Activated T-helper 1 cell treated with Interleukin-2 at 50 U/mL for 16 hours (primary cell): ENCODE measurements around the gene SSTR3.
"Not testable (repeated sequence)": the region's sequence is repeated elsewhere in the genome, so short reads cannot be mapped to it uniquely, and the experiment has no call there.

Source experiments
- DNase-seq: peaks from one replicate; pipeline ENCODE4 v3.0.0-alpha.2; 2020; ENCODE audit warnings: low read depth

SSTR3 gene

GRCh38 chr22:37210041-37210803, 2.1 kb downstream of the SSTR3 start:
- no peak for DNase-seq

- no peak for DNase-seq
These were observed 3.0 kb downstream of the SSTR3 start for GRCh38 chr22:37209140-37209845.

- no peak for DNase-seq
These were observed 3.7 kb downstream of the SSTR3 start for GRCh38 chr22:37208401-37209139.

GRCh38 chr22:37207981-37208380, 4.3 kb downstream of the SSTR3 start:
- no peak for DNase-seq

GRCh38 chr22:37206841-37207821, 5.1 kb downstream of the SSTR3 start:
- no peak for DNase-seq

- no peak for DNase-seq
These were observed 6.0 kb downstream of the SSTR3 start for GRCh38 chr22:37206118-37206840.

GRCh38 chr22:37205046-37205445, 7.2 kb downstream of the SSTR3 start:
- DNase-seq: no peak

GRCh38 chr22:37204045-37204655, 8.1 kb downstream of the SSTR3 start:
- no peak for DNase-seq

GRCh38 chr22:37203354-37204044, 8.8 kb downstream of the SSTR3 start:
- DNase-seq: no peak

- no peak for DNase-seq
These were observed 9.6 kb downstream of the SSTR3 start for GRCh38 chr22:37202716-37203115.

GRCh38 chr22:37202001-37202555, 10.2 kb downstream of the SSTR3 start:
- DNase-seq: no peak

GRCh38 chr22:37201443-37201820, 10.8 kb downstream of the SSTR3 start:
- DNase-seq: not testable (repeated sequence)

- DNase-seq: no peak
These were observed 12.5 kb downstream of the SSTR3 start for GRCh38 chr22:37199760-37200108.

GRCh38 chr22:37199103-37199759, 13.0 kb downstream of the SSTR3 start:
- peak; percentile 99 for DNase-seq

GRCh38 chr22:37198258-37199102, 13.8 kb downstream of the SSTR3 start:
- peak; percentile 83 for DNase-seq

- no peak for DNase-seq
These were observed 14.6 kb downstream of the SSTR3 start for GRCh38 chr22:37197451-37198257.
